AG04449 (cell line): ENCODE data around the gene GPI.

Experiments
- CTCF ChIA-PET: fragments of 350-600 bp; formaldehyde crosslinking; extraction: SDS; loops from one replicate; lab custom pipeline; 2021; ENCODE audit warnings: antibody characterized with exemption; lab: Yijun Ruan, JAX
- POLR2A ChIA-PET: fragments of 400-600, 350-600 bp; formaldehyde crosslinking; extraction: SDS; loops from one replicate; lab custom pipeline; 2020; ENCODE audit warnings: antibody characterized with exemption, inconsistent platforms; lab: Yijun Ruan, JAX
- DNase-seq: peaks from one replicate; pipeline ENCODE4 v3.0.0-alpha.2; 2010; ENCODE audit warnings: low read depth, low spot score
- H3K4me3 ChIP-seq: 2 replicates; pipeline ENCODE4 v1.5.1; 2011; ENCODE audit warnings: low read depth, mild to moderate bottlenecking, control low read depth, low read length
- TF ChIP-seq, protein P1 (sequence below): IDR thresholded peaks from one replicate; pipeline ENCODE4 v1.5.1; 2011; ENCODE audit warnings: mild to moderate bottlenecking, moderate library complexity, low read length, control low read depth, inconsistent platforms; ENCODE audit not compliant: insufficient read depth; ENCODE audit errors: missing control alignments

GPI gene

GRCh38 chr19:34362679-34363069, 2.3 kb upstream of the GPI start:
- TF ChIP-seq, protein P1, sequence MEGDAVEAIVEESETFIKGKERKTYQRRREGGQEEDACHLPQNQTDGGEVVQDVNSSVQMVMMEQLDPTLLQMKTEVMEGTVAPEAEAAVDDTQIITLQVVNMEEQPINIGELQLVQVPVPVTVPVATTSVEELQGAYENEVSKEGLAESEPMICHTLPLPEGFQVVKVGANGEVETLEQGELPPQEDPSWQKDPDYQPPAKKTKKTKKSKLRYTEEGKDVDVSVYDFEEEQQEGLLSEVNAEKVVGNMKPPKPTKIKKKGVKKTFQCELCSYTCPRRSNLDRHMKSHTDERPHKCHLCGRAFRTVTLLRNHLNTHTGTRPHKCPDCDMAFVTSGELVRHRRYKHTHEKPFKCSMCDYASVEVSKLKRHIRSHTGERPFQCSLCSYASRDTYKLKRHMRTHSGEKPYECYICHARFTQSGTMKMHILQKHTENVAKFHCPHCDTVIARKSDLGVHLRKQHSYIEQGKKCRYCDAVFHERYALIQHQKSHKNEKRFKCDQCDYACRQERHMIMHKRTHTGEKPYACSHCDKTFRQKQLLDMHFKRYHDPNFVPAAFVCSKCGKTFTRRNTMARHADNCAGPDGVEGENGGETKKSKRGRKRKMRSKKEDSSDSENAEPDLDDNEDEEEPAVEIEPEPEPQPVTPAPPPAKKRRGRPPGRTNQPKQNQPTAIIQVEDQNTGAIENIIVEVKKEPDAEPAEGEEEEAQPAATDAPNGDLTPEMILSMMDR, result no peak
- ChIA-PET POLR2A (interaction anchor here (0.7 kb wide), 1 partner anchor 43 kb away, joined by 3 read pairs; no protein-coding TSS in a partner anchor), CTCF (interaction anchor here (1.0 kb wide), 1 partner anchor 143 kb away, joined by 3 read pairs; no protein-coding TSS in a partner anchor)
- no peak overlapping the region for H3K4me3 ChIP-seq
- DNase-seq, result no peak

GRCh38 chr19:34363094-34363493, 1.9 kb upstream of the GPI start:
- POLR2A ChIA-PET, result interaction anchor here (0.7 kb wide), 1 partner anchor 42 kb away, joined by 3 read pairs; no protein-coding TSS in a partner anchor
- TF ChIP-seq, protein P1, result no peak
- CTCF ChIA-PET, result interaction anchor here (1.0 to 1.3 kb wide), 2 partner anchors 17 to 144 kb away, joined by 3 read pairs; no protein-coding TSS in a partner anchor
- DNase-seq, result no peak
- no peak overlapping the region for H3K4me3 ChIP-seq

DNA sequence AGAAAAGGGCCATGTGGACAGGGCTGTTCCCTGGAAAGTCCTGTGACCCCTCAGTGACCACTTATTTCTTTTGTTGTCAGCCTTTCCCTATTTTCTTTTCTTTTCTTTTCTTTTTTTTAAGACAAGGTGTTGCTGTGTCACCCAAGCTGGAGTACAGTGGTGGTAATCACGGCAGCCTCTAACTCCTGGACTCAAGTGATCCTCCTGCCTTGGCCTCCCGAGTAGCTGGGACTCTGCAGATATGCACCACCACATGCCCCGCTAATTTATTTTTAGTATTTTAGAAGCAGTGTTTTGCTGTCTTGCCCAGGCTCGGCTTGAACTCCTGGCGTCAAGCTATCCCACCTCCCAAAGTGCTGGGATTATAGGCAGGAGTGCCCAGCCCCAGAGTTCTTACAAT, 1.1 kb upstream of the GPI start:
- DNase-seq, result no peak
- TF ChIP-seq, protein P1, result no peak
- ChIA-PET POLR2A (no interaction called here), CTCF (interaction anchor here (1.3 kb wide), 1 partner anchor 18 kb away, joined by 3 read pairs; no protein-coding TSS in a partner anchor)
- H3K4me3 ChIP-seq, result no peak overlapping the region

- POLR2A ChIA-PET, result no interaction called here
- peak overlapping the region; percentile 81 for H3K4me3 ChIP-seq
- CTCF ChIA-PET, result interaction anchor here (1.3 kb wide), 1 partner anchor 18 kb away, joined by 3 read pairs; no protein-coding TSS in a partner anchor
- no peak for DNase-seq
- TF ChIP-seq, protein P1, result no peak
These were observed 550 bp upstream of the GPI start for GRCh38 chr19:34364462-34364829.

DNA sequence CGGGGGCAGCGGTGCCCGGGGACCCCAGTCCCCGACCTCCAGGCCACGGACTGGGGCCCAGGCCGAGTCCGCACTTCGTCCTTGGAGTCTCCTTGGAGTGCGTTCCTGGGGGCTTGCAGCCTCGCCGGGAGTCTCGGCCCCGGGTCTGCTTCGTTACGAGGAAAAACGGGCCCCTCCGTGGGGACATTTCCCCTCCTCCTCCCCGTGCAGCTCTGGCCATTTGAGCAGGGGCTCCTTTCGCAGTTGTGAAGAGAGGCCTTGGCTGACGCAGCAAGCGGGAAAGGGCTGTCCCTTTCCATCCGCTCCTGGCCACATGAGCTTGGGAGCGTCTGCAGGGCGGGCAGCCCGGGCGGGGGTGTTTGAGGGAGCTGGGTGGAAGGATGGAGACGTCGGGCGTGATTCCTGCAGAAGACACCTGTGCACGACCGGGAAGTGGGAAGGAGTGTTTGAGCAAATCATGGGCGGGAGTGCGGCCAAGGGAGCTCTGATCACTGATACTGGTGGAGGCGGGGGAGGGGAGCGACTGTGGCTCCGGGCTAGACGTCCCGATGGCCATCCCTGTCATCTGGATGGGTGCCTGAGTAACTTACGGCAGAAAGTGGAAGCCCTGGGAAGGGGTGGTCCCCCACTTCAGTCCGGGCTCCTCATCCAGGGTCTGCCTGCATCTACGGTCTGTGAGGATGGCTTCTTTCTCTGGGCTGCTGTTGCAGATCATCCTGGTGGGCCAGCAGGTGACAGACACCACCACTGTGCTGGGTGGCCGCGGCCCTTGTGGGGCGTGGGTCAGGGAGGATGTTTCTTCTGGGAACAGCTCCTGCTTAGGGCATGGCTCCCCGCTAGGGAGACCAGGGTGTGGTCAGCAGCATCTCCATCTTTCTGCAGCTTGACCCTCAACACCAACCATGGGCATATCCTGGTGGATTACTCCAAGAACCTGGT, 736 bp downstream of the GPI start:
- ChIA-PET CTCF (interaction anchor here (0.7 to 1.3 kb wide), 2 partner anchors 11 to 16 kb away, joined by 3 read pairs; no protein-coding TSS in a partner anchor), POLR2A (interaction anchor here (0.7 kb wide), 2 partner anchors 95 to 1191 kb away, joined by 3 read pairs; no protein-coding TSS in a partner anchor)
- TF ChIP-seq, protein P1, result no peak
- H3K4me3 ChIP-seq, result peak overlapping the region; percentile 81
- DNase-seq, result no peak
